Endothelial cell (in vitro differentiated cells): ENCODE results near the gene RNF133. TPM values are rescaled to one million over a fixed set of nuclear protein-coding genes. Genes with fewer than 3 reads are reported as not detected.

Source experiments
- DNase-seq: peaks from one replicate; pipeline ENCODE4 v3.0.0; 2021; ENCODE audit warnings: low spot score
- H3K27ac Mint-ChIP-seq: one replicate; pipeline ENCODE4 v1.8.0; 2021; ENCODE audit warnings: mixed read lengths, inconsistent platforms; ENCODE audit not compliant: unreplicated experiment
- H3K27me3 Mint-ChIP-seq: one replicate; pipeline ENCODE4 v1.8.0; 2021; ENCODE audit warnings: mild to moderate bottlenecking, moderate library complexity, mixed read lengths, inconsistent platforms; ENCODE audit not compliant: unreplicated experiment
- H3K36me3 Mint-ChIP-seq: one replicate; pipeline ENCODE4 v1.8.0; 2021; ENCODE audit warnings: mild to moderate bottlenecking, low read depth, mixed read lengths, inconsistent platforms; ENCODE audit not compliant: unreplicated experiment
- H3K4me1 Mint-ChIP-seq: one replicate; pipeline ENCODE4 v1.8.0; 2021; ENCODE audit warnings: mild to moderate bottlenecking, mixed read lengths, inconsistent platforms; ENCODE audit not compliant: unreplicated experiment
- H3K4me3 Mint-ChIP-seq: one replicate; pipeline ENCODE4 v1.8.0; 2021; ENCODE audit warnings: mild to moderate bottlenecking, mixed read lengths, inconsistent platforms; ENCODE audit not compliant: unreplicated experiment
- H3K9me3 Mint-ChIP-seq: one replicate; pipeline ENCODE4 v1.8.0; 2021; ENCODE audit warnings: mixed read lengths, inconsistent platforms; ENCODE audit not compliant: unreplicated experiment
- long read RNA-seq: library from polyadenylated mRNA; unstranded; transcript quantifications from one replicate; pipeline ENCODE4 v2.0.0, GENCODE V29; 2020; ENCODE audit not compliant: unreplicated experiment
- total RNA-seq: library from RNA; stranded (reverse); fragmentation: NEBNext Ultra II Directional; extraction: Animal tissue kit (Norgen Biotek cat#: 25700); gene quantifications from one replicate; pipeline ENCODE4 v1.2.1, GENCODE V29; 2021; ENCODE audit not compliant: unreplicated experiment
- TF ChIP-seq, protein P1 (sequence below): fragments of 200-600 bp; sonication (generic); IDR thresholded peaks from one replicate; pipeline ENCODE4 v1.5.0; 2021; ENCODE audit warnings: antibody characterized with exemption; ENCODE audit not compliant: unreplicated experiment

Gene RNF133, protein sequence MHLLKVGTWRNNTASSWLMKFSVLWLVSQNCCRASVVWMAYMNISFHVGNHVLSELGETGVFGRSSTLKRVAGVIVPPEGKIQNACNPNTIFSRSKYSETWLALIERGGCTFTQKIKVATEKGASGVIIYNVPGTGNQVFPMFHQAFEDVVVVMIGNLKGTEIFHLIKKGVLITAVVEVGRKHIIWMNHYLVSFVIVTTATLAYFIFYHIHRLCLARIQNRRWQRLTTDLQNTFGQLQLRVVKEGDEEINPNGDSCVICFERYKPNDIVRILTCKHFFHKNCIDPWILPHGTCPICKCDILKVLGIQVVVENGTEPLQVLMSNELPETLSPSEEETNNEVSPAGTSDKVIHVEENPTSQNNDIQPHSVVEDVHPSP
- 0.49 TPM for total RNA-seq
- long read RNA-seq: 0 reads

DNA sequence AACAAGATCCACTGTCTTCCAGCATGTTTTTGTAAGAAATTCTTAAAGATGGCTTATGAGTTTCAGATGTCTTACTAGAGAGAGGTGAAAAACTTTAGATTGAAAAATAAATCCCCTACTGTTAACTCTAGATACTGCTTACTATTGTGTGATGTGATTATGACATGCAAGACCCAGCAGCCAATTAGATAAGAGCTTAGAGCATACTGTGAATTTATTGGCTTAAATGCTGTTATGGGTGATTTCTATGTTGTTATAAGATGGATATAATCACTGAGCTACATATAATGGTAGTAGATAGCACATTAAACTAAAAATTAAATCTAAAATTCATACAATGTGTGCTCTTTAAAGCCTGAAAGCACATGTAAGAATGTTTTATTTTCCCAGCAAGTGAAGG lies at the start of gene RNF133:
Gene RNF133 (minus strand): TSS at position 101 of the 400 bp plus-strand sequence. CDS start 199 bp downstream, outside the sequence.
- TF ChIP-seq, protein P1, sequence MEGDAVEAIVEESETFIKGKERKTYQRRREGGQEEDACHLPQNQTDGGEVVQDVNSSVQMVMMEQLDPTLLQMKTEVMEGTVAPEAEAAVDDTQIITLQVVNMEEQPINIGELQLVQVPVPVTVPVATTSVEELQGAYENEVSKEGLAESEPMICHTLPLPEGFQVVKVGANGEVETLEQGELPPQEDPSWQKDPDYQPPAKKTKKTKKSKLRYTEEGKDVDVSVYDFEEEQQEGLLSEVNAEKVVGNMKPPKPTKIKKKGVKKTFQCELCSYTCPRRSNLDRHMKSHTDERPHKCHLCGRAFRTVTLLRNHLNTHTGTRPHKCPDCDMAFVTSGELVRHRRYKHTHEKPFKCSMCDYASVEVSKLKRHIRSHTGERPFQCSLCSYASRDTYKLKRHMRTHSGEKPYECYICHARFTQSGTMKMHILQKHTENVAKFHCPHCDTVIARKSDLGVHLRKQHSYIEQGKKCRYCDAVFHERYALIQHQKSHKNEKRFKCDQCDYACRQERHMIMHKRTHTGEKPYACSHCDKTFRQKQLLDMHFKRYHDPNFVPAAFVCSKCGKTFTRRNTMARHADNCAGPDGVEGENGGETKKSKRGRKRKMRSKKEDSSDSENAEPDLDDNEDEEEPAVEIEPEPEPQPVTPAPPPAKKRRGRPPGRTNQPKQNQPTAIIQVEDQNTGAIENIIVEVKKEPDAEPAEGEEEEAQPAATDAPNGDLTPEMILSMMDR: no peak
- Mint-ChIP-seq H3K4me1 (no peaks in the 10 kb centered on the region), H3K9me3 (no peaks in the 10 kb centered on the region), H3K27me3 (peaks cover 4% of the 10 kb centered on the region), H3K27ac (no peak within 1 kb of the TSS), H3K4me3 (no peak within 1 kb of the TSS), H3K36me3 (peaks cover 3% of the 10 kb centered on the region)
- no peak for DNase-seq

DNA sequence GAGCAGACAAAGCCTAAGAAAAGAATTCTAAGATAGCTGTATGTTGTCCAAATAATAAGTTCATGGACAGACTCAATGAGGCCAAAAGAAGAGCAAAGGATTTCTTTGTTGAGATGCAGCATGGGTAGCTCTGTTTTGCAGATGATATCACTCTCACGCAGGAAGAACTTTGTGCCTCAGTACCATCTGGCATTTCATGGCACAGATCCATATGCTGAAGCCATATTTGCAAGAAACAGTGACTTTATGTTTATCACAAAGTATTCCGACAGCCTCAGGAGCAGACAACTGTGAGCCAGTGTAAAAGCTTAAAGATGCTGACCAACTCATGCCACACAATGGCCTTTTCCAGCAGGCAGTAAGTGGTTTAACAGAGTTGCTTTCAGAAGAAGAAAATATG lies 49.3 kb upstream of the RNF133 start:
- H3K27ac Mint-ChIP-seq: no peak overlapping the region
- H3K36me3 Mint-ChIP-seq: no peaks in the 10 kb centered on the region
- peaks cover 15% of the 10 kb centered on the region for H3K4me1 Mint-ChIP-seq
- H3K27me3 Mint-ChIP-seq: no peaks in the 10 kb centered on the region
- H3K9me3 Mint-ChIP-seq: no peaks in the 10 kb centered on the region
- H3K4me3 Mint-ChIP-seq: no peak overlapping the region
- DNase-seq: no peak
- TF ChIP-seq, protein P1: no peak

DNA sequence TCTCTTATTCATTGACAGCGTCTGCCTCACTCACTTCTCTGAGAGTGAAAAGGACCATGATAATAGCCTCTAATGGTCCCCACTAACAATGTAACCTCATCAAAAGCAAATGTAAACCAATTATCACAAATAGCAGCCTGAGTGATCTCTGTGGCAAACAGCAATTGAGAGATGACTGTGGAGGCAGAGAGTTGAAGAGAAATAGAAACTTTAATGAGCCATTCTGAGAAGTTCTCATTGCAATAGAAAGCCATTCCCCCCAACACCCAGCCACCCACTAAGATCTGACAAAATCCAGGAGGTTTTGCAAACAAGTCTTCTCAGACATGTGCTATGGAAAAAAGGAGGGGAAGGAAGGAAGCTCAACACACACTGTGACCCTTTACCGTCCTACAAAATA lies 48.0 kb upstream of the RNF133 start:
- Mint-ChIP-seq H3K4me3 (no peak overlapping the region), H3K9me3 (no peaks in the 10 kb centered on the region), H3K4me1 (peaks cover 15% of the 10 kb centered on the region), H3K36me3 (no peaks in the 10 kb centered on the region), H3K27ac (no peak overlapping the region), H3K27me3 (no peaks in the 10 kb centered on the region)
- TF ChIP-seq, protein P1: no peak
- DNase-seq: no peak

DNA sequence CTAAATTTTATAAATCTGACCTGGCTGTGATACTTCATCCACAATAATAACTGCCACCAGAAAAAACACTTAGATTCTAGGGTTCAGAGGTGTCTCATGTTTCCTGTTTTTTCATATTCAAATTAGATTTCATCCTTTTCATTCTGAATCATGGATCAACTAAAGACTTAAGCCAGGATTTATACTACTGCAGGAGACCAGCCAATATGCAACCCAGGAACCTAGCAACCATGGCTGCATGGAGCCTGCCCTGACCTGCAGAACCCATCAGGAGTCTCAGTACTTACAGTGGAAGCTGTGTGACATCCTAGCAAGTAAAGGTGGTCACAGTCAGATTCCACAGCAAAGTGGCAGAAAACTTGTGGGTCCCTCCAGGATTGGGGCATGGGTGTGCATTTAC lies 44.3 kb upstream of the RNF133 start:
- DNase-seq: no peak
- H3K27ac Mint-ChIP-seq: no peak overlapping the region
- peaks cover 13% of the 10 kb centered on the region for H3K4me1 Mint-ChIP-seq
- H3K36me3 Mint-ChIP-seq: no peaks in the 10 kb centered on the region
- TF ChIP-seq, protein P1: no peak
- no peaks in the 10 kb centered on the region for H3K27me3 Mint-ChIP-seq
- H3K4me3 Mint-ChIP-seq: no peak overlapping the region
- no peaks in the 10 kb centered on the region for H3K9me3 Mint-ChIP-seq

DNA sequence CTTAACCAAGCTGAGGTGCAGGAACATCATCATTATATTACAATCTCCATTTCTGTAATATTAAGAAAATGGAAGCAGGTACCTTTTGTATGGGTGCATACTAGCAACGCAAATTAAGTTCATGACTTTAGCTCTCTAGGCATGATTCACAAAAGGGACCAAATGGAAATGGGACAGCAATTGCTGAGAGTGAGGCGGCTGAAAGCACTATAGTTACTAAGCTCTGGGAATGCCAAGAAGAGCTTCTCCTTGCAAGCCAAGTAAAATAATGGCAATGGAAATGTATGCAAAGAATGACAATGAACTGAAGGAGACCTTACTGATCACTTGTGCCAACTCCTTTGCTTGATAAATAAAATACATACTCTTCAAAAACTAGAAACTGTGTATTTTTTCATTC lies 40.0 kb upstream of the RNF133 start:
- H3K27me3 Mint-ChIP-seq: no peaks in the 10 kb centered on the region
- peaks cover 5% of the 10 kb centered on the region for H3K4me1 Mint-ChIP-seq
- H3K9me3 Mint-ChIP-seq: no peaks in the 10 kb centered on the region
- no peaks in the 10 kb centered on the region for H3K36me3 Mint-ChIP-seq
- TF ChIP-seq, protein P1: no peak
- no peak for DNase-seq
- no peak overlapping the region for H3K4me3 Mint-ChIP-seq
- H3K27ac Mint-ChIP-seq: no peak overlapping the region
